ENCODE results near the gene CDH4.

The CDH4 gene

DNA sequence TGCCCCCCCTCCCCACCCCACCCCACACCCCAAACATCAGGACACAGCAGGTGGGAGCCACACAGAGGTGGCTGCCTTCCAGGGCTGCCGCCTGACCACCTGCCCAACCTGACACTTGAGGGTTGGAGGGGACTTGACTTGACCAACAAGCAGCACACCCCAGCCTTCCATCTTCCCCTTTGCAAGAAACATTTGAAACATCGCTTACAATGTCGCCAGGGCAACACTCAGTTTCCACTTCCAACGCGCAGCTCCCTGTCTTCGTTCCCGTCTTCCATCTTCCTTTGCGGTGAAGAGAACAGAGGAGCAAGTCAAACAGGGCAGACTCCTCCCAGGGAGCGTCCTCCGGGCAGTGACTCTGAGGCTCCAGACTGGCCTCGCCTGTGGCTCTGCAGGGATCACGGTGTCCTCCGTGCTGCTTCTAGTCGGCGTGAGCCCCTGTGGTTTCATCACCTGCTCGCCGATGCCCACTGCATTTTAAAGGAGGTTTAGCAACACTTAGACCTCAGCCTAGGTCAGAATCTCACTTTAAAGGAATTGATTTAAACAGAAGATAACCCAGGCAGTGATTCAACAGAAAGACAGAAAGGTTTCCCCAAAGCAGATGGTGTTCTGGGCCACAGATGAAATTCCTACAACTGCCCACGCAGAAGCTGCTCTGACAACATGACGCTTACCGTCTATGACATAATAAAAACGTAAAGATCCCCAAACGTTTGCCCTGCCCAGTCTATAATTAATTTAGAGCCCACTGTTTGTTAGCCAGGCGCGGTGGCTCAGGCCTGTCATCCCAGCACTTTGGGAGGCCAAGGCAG, 682.9 kb downstream of the CDH4 start:
- no peak for DNase-seq (ENCODE audit: low spot score)
- TF ChIP-seq, protein P1, sequence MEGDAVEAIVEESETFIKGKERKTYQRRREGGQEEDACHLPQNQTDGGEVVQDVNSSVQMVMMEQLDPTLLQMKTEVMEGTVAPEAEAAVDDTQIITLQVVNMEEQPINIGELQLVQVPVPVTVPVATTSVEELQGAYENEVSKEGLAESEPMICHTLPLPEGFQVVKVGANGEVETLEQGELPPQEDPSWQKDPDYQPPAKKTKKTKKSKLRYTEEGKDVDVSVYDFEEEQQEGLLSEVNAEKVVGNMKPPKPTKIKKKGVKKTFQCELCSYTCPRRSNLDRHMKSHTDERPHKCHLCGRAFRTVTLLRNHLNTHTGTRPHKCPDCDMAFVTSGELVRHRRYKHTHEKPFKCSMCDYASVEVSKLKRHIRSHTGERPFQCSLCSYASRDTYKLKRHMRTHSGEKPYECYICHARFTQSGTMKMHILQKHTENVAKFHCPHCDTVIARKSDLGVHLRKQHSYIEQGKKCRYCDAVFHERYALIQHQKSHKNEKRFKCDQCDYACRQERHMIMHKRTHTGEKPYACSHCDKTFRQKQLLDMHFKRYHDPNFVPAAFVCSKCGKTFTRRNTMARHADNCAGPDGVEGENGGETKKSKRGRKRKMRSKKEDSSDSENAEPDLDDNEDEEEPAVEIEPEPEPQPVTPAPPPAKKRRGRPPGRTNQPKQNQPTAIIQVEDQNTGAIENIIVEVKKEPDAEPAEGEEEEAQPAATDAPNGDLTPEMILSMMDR (IDR thresholded peaks at IDR 0.05; ENCODE audit: borderline replicate concordance, control extremely low read depth, extremely low read depth, insufficient read depth, missing control alignments), result no peak
- in situ Hi-C loops (cut with MboI; ENCODE audit: low sequenced_read_pairs, unreplicated experiment), result no loop called here

DNA sequence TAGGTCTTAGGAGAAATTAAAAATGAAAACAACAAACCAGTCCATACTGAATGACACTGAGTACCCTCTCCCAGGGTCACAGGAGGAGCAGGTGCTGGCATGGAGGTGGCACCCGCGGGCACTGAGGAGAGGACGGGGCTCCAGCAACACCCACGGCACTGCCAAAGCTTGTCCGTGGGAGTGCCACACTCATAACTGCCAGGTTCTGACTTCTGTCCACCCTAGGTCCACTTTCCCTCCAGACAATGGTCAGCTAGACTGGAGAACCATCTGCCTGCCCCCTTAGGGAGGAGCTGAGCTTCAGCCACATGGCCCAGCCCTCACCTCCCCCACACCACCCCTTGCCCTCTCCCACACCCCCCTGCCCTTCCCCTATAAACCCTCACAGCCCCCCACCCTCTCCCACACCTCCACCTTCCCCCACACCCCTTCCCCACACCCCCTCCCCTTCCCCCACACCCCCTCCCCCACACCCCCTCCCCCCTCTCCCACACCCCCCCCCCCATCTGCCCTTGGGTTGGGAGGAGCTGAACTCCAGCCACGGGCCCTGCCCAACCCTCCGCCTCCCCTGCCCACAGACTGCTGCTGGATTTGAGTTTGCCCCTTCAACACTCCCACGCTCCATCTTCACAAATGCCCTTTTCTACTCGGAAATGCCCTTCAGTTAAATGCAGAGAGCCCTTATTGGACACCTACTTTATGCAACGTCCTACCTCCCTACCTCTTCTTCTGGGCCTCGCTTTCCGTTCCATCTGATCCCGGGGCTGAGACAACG, 684.1 kb downstream of the CDH4 start:
- in situ Hi-C loops (cut with MboI; ENCODE audit: low sequenced_read_pairs, unreplicated experiment), result no loop called here
- TF ChIP-seq, protein P1 (IDR thresholded peaks at IDR 0.05; ENCODE audit: borderline replicate concordance, control extremely low read depth, extremely low read depth, insufficient read depth, missing control alignments), result no peak
- DNase-seq (ENCODE audit: low spot score), result no peak

DNA sequence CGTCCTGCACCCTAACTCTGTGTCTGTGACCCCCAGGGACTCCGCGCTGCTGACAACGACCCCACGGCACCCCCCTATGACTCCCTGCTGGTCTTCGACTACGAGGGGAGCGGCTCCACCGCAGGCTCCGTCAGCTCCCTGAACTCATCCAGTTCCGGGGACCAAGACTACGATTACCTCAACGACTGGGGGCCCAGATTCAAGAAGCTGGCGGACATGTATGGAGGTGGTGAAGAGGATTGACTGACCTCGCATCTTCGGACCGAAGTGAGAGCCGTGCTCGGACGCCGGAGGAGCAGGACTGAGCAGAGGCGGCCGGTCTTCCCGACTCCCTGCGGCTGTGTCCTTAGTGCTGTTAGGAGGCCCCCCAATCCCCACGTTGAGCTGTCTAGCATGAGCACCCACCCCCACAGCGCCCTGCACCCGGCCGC, 684.7 kb downstream of the CDH4 start:
- in situ Hi-C loops (cut with MboI; ENCODE audit: low sequenced_read_pairs, unreplicated experiment), result no loop called here
- no peak for DNase-seq (ENCODE audit: low spot score)
- TF ChIP-seq, protein P1 (IDR thresholded peaks at IDR 0.05; ENCODE audit: borderline replicate concordance, control extremely low read depth, extremely low read depth, insufficient read depth, missing control alignments), result no peak

DNA sequence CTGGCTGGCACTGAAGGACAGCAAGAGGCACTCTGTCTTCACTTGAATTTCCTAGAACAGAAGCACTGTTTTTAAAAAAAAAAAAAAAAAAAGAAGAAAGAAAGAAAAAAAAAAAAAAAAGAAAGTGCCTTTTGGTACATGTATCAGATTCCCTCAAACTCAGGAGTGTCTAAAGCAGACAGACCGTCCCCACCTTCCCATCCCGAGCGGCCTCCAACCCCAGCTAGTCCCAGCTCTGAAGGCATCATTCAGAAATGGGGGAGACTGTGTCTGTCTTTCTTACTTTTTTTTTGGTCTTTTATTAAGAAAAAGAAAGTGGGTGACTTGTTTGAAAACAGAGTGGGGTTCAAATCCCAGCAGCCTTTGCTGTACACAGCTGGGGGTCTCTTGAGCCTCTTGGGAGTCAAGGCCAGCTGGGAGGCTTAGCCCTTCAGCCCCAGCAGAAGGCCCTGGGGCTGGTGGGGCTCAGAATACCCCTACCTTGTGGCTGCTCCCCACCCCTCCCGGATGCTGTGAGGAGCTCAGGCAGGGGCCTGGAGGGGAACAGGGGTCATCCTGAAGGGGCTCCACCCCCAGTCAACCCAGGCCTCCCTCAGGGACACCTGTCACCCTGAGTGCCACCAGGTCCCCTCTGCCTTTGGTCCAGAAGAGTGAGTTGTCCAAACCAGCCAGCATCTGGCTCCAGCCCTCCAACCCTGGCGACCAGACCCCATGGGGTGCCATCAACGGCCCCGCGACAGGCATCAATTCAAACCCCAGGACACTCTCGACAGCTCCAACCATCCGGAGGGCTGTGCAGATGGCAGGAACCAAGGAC, 685.3 kb downstream of the CDH4 start:
- DNase-seq (ENCODE audit: low spot score), result no peak
- in situ Hi-C loops (cut with MboI; ENCODE audit: low sequenced_read_pairs, unreplicated experiment), result no loop called here
- TF ChIP-seq, protein P1 (IDR thresholded peaks at IDR 0.05; ENCODE audit: borderline replicate concordance, control extremely low read depth, extremely low read depth, insufficient read depth, missing control alignments), result no peak

DNA sequence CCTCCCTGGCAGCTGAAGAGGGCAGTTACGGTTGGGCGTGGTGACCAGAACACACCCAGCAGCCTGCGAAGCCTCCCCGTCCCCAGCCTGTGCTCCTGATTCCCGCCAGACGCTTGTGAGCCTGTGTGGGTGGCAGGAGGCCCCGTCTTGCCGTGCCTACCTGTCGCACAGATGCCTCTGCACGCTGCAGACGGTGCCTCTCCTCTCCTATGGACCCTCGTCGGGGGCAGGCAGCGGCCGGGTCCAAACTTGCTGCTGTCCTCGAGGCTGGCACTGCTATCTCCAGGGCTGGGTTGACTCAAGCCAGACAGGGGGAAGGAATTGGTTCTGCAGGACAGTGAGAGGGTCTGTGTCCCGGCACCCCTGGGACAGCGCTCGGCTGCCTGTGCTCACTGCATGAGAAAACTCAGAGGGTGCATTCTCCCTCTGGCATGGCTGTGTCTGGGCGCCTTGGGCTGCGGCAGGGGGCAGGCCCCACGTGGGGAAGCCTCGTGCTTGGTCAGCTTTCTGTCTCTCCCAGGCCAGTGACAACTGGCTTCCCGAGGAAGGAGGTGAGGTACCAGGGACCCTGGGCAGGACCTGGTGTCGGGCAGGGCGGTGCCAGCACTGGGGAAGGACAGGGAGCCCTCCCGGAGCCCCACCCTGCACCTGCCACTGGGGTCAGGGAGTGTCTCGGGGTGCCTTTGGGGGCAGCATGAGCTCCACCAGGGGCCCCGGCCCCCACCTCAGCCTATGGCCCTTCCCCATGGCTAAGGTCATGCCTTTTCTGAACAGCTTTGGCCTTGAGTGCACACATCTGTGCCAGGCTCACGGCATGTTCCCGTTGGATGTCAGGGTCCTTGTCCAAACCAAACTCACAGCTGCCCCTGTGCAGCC, 686.1 kb downstream of the CDH4 start:
- in situ Hi-C loops (cut with MboI; ENCODE audit: low sequenced_read_pairs, unreplicated experiment), result no loop called here
- TF ChIP-seq, protein P1 (IDR thresholded peaks at IDR 0.05; ENCODE audit: borderline replicate concordance, control extremely low read depth, extremely low read depth, insufficient read depth, missing control alignments), result no peak
- no peak for DNase-seq (ENCODE audit: low spot score)
